Renal cortex interstitium (tissue), 11 donors: ENCODE measurements around the gene PEX11A. TPM values are rescaled to one million over a fixed set of nuclear protein-coding genes. Genes with fewer than 3 reads are reported as not detected.

Experiments used
- DNase-seq, 11 donors: peaks; one replicate each; pipeline ENCODE4 v3.0.0-alpha.2; 2013; ENCODE audit warnings: low read depth in 9 of 11, low spot score in 4 of 11; ENCODE audit errors: extremely low read depth in 1 of 11
- polyA plus RNA-seq, 3 donors: library from polyadenylated mRNA; unstranded; fragments of 120-200 nt; gene quantifications; one replicate each; pipeline ENCODE4 v1.2.1, GENCODE V29; 2013; ENCODE audit not compliant: insufficient read length in 3 of 3

PEX11A gene
- polyA plus RNA-seq, 3 donors, result 17.3 to 21.0 (median 19.1) TPM

DNA sequence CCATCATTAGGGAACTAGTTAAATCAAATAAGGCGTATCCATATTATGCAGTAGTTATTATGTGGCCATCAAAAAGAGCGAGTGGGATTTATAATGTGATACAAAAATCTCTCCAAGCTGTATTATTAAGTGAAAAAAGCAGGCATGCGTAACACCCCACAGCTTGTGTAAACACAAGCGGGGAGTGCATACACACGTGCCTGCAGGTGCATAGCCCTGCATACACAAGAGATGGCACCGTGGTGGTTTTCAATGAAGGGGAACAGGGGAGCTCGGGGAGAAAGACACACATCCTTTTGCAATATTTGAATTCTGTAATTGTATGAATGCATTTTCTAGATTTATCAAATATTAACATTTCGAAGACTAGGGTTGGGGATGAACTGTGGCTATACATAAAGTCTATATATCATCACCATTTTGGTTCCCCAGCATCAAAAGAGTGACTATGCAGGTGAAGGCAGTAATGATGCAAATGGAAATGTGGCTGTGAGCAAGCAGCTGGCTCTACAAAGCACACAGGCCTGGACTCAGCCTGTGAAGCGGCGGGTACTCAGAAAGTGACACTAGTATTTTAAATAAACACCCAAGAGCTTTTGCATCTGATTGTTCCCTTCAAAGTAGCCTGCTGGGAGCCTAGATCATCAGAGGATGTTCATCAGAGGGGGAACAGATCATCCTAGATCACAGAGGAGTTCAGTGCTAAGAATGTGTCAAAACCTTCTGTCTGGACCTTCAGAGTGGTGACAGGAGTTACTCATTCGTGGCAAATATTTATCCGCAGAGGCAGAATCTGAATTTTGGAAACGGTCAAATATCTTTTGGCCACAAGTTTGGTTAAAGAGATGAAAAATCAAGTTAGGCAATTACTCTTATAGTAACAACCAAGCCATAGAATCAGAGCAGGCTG is 25.9 kb downstream of the PEX11A start:
- no peak for DNase-seq

- DNase-seq, result peak in 3 of 11 donors; percentile 23 to 32 (median 28)
Measured at GRCh38 chr15:89662893-89663626, 27.5 kb downstream of the PEX11A start.

DNA sequence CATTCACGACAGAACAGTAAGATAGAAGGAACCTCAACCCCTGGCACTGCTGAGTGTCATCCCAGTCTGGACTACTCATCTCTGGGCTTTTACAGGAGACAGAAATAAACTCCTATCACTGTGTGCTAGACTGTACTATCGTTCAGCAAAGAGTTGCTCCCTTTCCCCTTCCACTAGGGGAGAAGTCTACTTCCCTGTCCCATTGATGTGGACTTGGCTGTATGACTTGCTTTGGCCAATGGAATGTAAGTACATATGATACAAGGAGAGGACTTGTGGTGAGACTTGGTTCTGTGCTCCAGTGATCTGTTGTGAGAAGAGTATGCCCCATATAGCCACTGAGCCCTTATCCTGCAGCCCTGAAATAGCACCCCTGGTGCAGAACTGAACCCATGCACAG is 30.0 kb downstream of the PEX11A start:
- DNase-seq, result no peak

GRCh38 chr15:89659295-89659694 is 31.3 kb downstream of the PEX11A start:
- no peak for DNase-seq

DNA sequence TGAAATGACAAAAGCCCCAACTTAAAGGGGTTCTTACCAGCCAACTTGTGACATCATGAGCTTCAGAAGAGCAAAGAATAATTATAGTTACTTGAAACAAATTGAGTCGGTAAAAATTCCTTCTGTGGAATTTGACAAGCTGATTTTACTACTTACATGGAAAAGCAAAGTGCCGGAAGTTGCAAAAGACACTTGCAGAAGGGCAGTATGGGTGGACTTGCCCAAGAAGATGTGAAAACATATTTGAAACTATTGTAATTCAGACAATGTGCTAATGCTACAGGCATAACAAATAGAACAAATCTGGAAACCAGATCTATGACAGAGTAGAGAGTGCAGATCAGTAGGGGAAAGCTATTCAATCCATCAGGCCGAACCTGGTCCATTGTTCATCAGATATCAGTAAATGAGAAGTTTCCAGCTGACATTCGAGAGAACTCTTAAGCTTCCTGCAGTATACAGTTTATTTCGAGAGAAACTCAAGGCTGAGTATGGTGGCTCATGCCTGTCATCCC is 32.8 kb downstream of the PEX11A start:
- no peak for DNase-seq

- no peak for DNase-seq
Measured at GRCh38 chr15:89656116-89656815, 34.3 kb downstream of the PEX11A start.

- DNase-seq, result peak in 9 of 11 donors; percentile 40 to 65 (median 52)
Measured at GRCh38 chr15:89654847-89655805, 35.4 kb downstream of the PEX11A start, which contains the start of gene KIF7. TSS of gene KIF7 (minus strand) at chr15:89655467. CDS start at chr15:89652930, 2,537 bp downstream.

DNA sequence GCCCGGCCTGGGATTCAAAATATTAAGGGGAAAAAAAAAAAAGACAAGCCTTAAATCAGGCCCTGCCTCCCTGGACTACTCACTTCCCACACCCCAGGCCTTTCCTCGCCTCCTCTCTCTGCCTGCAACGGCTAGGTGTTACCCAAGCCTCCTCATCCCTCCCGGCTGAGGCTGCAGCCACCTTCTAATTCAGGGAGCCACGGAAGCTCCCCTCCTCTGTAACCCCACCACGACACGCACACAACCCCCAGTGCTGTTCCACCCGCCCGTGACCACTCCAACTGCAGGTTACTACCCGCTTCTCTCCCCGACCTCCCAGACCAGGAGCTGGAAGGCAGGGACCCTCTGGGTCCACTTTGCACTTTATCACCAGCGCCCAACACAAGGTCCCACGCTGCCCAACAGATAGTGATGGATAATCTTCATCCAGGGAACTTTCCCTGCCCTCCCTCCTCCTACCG is 36.2 kb downstream of the PEX11A start:
- DNase-seq, result no peak

DNA sequence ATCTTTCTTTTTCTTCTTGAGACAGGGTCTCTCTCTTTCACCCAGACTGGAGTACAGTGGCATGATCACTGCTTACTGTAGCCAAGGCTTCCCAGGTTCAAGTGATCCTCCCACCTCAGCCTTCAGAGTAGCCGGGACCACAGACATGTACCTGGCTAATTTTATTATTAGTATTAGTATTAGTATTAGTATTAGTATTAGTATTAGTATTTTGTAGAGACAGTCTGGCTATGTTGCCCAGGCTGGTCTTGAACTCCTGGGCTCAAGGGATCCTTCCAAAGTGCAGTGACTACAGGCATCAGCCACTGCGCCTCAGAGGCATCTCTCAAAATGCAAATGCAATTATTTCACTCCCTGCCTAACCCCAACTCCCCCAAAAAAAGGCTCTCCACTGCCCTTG is 37.0 kb downstream of the PEX11A start:
- no peak for DNase-seq

DNA sequence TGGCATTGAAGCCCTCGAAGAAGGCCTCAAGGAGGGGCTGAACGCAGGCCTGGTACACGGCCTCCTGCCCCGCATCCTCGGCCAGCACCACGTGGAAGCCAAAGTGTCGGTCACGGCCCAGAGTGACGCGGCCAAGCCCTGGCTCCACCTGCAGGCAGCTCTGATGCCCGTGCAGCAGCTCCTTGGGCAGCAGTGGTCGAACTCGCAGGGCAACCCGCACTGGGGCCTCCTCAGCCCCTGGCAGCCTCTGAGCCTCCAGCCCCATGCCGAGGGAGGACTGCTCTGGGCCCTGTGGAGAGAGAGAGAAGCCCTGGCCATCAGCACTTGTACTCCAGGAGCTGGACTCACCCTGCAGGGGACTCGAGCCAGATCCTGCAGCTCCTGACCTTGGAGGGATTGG is 37.9 kb downstream of the PEX11A start:
- DNase-seq, result no peak

DNA sequence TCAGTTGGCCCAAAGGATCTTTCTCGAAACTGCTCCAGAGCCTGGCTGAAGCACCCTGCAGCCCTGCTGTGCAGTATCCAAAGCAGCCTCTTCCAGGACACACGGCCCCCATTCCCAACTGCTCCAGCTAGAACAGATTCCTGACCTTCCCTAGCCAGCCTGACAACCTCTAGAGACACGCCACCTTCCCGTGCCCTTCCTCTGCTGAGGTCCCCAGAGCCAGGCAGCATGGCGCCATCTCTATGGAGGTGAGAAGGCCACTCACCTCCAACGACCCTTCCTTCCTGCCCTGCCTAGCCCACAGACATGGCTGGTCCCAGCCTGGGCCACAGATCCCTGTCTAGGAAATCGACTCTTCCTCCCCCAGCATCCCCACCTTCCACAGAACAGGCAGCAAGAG is 38.4 kb downstream of the PEX11A start:
- DNase-seq, result no peak

- no peak for DNase-seq
Measured at GRCh38 chr15:89649716-89650115, 40.8 kb downstream of the PEX11A start.

GRCh38 chr15:89649013-89649625 is 41.4 kb downstream of the PEX11A start:
- DNase-seq, result no peak

DNA sequence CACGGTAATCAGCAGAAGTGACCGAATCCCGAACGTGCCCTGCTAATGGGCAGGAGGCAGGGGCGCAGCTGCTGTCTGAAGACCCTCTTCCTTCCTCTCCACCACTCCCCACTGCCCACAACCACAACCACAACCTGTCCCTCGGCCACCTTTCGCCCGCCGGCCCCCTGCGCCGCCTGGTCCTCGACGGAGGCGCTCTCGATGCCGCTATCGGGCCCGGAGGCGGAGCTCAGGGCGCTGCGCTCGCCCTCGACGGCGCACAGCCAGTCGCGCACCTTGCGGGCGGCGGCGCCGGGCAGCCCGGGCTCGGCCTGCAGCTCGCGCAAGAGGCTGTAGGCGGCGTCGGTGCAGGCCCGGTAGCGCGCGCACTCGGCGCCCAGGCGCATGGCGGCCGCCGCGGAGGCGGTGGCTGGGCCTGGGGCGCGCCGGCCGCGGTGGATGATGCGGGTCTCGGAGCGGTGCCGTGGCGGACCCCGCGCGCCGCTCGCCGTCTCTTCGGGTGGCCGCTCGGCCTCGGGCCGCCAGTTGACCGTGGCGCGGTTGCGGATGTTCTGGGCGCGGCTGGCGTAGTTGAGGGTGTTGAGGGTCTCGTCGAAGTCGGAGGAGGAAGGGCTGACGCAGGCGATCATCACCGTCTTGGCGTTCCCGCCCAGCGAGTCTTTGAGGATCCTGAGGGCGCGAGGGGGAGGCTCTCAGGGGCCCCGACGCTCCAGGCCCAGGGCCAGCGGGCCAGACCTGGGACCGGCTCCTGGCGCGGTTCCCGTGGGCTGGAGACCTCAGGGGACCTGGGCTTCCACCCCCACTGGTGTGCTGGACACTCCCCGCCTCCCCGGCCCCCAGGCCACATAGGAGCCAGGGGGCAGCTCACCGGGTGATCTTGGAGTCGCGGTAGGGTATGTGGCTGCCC is 42.2 kb downstream of the PEX11A start:
- DNase-seq, result no peak

GRCh38 chr15:89647191-89647851 is 43.2 kb downstream of the PEX11A start:
- DNase-seq, result peak in 6 of 11 donors; percentile 33 to 58 (median 42)
